ENCODE results near the gene SDR42E2. TPM values are rescaled to one million over a fixed set of nuclear protein-coding genes. Genes with fewer than 3 reads are reported as not detected.

Gene SDR42E2
- total and polyA plus RNA-seq, 10 of the 15 experiments (the other 5 are each of a cell fraction or from before 2014, with no cell fraction given): 0.01 to 0.09 (median 0.08) TPM; not detected in 4

- POLR2A ChIA-PET: no interaction called here
- TF ChIP-seq TAF1 (IDR thresholded peaks at IDR 0.05; ENCODE audit: borderline replicate concordance, low read depth, low read length) (no peak), RCOR1 (conservative IDR thresholded peaks at IDR 0.05; ENCODE audit: low read depth, low read length) (no peak), RUNX3 (IDR thresholded peaks at IDR 0.05; ENCODE audit: low read length) (no peak), SRF (IDR thresholded peaks at IDR 0.05; ENCODE audit: low read depth in 2 of 2, low read length in 2 of 2) (no peak), FOXK2 (IDR thresholded peaks at IDR 0.05) (no peak), TBL1XR1 (IDR thresholded peaks at IDR 0.05; ENCODE audit: low read depth, low read length) (no peak), CBX5 (IDR thresholded peaks at IDR 0.05; ENCODE audit: low read depth) (no peak)
- no peak overlapping the region for H3K4me3 ChIP-seq
- H3K9ac ChIP-seq (ENCODE audit: control insufficient read depth, insufficient read depth, low read length): no peak overlapping the region
- H2AFZ ChIP-seq (ENCODE audit: control insufficient read depth, low read depth, low read length): no peak overlapping the region
- no peaks in the 10 kb centered on the region for H3K36me3 ChIP-seq (ENCODE audit: control insufficient read depth in 2 of 2, insufficient read depth in 2 of 2, low read length in 1 of 2)
- in situ Hi-C loops (cut with MboI) (no loop called here), intact Hi-C loops (cut with micrococcal nuclease; ENCODE audit: unreplicated experiment) (no loop called here)
- H3K79me2 ChIP-seq (ENCODE audit: control insufficient read depth, insufficient read depth, low read length): peaks cover 12% of the 10 kb centered on the region
- WGBS (ENCODE audit: insufficient coverage, insufficient replicate concordance, low lambda C conversion rate, missing lambda C conversion rate): 82% methylated on average over 6 of the region's 6 CpGs
- no peak overlapping the region for H3K27ac ChIP-seq (ENCODE audit: control insufficient read depth, insufficient read depth)
- BruUV-seq (replicated peaks): no TSS peak
- CTCF ChIA-PET: interaction anchor here (1.1 to 5.4 kb wide), 5 partner anchors 8 to 96 kb away, joined by 3 to 56 read pairs (median 3); partner anchors contain the start of gene POLR3E
- no peaks in the 10 kb centered on the region for H3K27me3 ChIP-seq (replicated peaks in 1 of 2; ENCODE audit: control insufficient read depth in 2 of 2, insufficient read depth in 2 of 2, low read length in 1 of 2)
- no peaks in the 10 kb centered on the region for H3K9me3 ChIP-seq (replicated peaks; ENCODE audit: control insufficient read depth, insufficient read depth, low read length)
- H3K4me2 ChIP-seq (ENCODE audit: control insufficient read depth, insufficient read depth): no peak overlapping the region
- peaks cover 19% of the 10 kb centered on the region for H3K4me1 ChIP-seq (ENCODE audit: control insufficient read depth, insufficient read depth, low read length)
- RAD21 ChIA-PET (ENCODE audit: unreplicated experiment): no interaction called here
- ATAC-seq (no peak), DNase-seq (ENCODE audit: low read depth, low spot score) (no peak), FAIRE-seq (no peak)
- no peaks in the 10 kb centered on the region for H4K20me1 ChIP-seq (ENCODE audit: control insufficient read depth, insufficient read depth)
- SMC1A ChIA-PET (ENCODE audit: uncharacterized antibody, unreplicated experiment): interaction anchor here (1.5 to 2.3 kb wide), 2 partner anchors 11 to 98 kb away, joined by 6 to 8 read pairs; no protein-coding TSS in a partner anchor
Observed at GRCh38 chr16:22202261-22202637, 39.9 kb downstream of the SDR42E2 start.

GRCh38 chr16:22203091-22203490, 40.8 kb downstream of the SDR42E2 start:
- H3K27ac ChIP-seq (ENCODE audit: control insufficient read depth, insufficient read depth): no peak overlapping the region
- no TSS peak for BruUV-seq (replicated peaks)
- H3K9me3 ChIP-seq (replicated peaks; ENCODE audit: control insufficient read depth, insufficient read depth, low read length): no peaks in the 10 kb centered on the region
- ChIA-PET POLR2A (interaction anchor here (7.1 kb wide), 1 partner anchor 9 kb away, joined by 104 read pairs; no protein-coding TSS in a partner anchor), RAD21 (ENCODE audit: unreplicated experiment) (interaction anchor here (2.7 to 7.4 kb wide), 2 partner anchors 10 to 93 kb away, joined by 11 to 74 read pairs; partner anchors contain the start of gene POLR3E), CTCF (interaction anchor here (5.4 to 7.9 kb wide), 2 partner anchors 12 to 95 kb away, joined by 56 to 91 read pairs; partner anchors contain the start of gene POLR3E), SMC1A (ENCODE audit: uncharacterized antibody, unreplicated experiment) (interaction anchor here (8.9 kb wide), 1 partner anchor 16 kb away, joined by 83 read pairs; no protein-coding TSS in a partner anchor)
- H3K79me2 ChIP-seq (ENCODE audit: control insufficient read depth, insufficient read depth, low read length): peaks cover 20% of the 10 kb centered on the region
- ATAC-seq: no peak
- H4K20me1 ChIP-seq (ENCODE audit: control insufficient read depth, insufficient read depth): no peaks in the 10 kb centered on the region
- in situ Hi-C loops (cut with MboI): no loop called here
- no peak for TF ChIP-seq RAD21 (IDR thresholded peaks at IDR 0.05; ENCODE audit: insufficient read depth, low read depth, low read length)
- no peak overlapping the region for H3K4me2 ChIP-seq (ENCODE audit: control insufficient read depth, insufficient read depth)
- H3K4me1 ChIP-seq (ENCODE audit: control insufficient read depth, insufficient read depth, low read length): peaks cover 19% of the 10 kb centered on the region
- H3K27me3 ChIP-seq (replicated peaks in 1 of 2; ENCODE audit: control insufficient read depth in 2 of 2, insufficient read depth in 2 of 2, low read length in 1 of 2): no peaks in the 10 kb centered on the region
- no peak overlapping the region for H3K4me3 ChIP-seq
- H2AFZ ChIP-seq (ENCODE audit: control insufficient read depth, low read depth, low read length): no peak overlapping the region
- intact Hi-C loops (cut with micrococcal nuclease; ENCODE audit: unreplicated experiment): no loop called here
- H3K9ac ChIP-seq (ENCODE audit: control insufficient read depth, insufficient read depth, low read length): no peak overlapping the region
- WGBS (ENCODE audit: insufficient coverage, insufficient replicate concordance, low lambda C conversion rate, missing lambda C conversion rate): 70% methylated on average over 5 of the region's 5 CpGs
- no peak for FAIRE-seq
- DNase-seq (ENCODE audit: low read depth, low spot score): no peak
- H3K36me3 ChIP-seq (ENCODE audit: control insufficient read depth in 2 of 2, insufficient read depth in 2 of 2, low read length in 1 of 2): no peaks in the 10 kb centered on the region

Data from GM12878 (cell line).